Measurements from ENCODE around the gene GAPDH.

GAPDH gene

DNA sequence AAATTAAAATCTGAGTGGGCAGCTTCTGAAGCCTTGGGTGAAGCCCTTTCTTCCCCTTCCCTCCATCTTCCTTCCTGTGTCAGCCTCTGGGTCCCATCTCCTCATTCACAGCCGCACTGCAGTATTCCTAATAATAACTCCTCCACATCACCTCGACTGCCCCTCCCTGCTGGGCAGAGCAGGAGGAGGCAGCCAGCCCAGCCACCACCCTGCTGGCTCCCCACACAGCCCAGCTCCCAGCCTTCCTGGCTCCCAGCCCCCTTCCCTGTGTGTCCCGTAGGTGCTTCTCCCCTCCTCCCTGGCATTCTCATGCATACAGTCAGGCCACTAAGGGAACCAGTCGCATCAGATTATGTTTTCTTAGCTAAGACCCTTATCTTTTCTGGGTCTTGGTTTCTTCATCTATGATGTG, 17.8 kb downstream of the GAPDH start (continued):
- TF ChIP-seq ZNF530 (tag by site-specific recombination; IDR thresholded peaks at IDR 0.05; ENCODE audit: low read depth) (no peak), ZNF664 (tag by site-specific recombination; IDR thresholded peaks at IDR 0.05) (no peak), ZNF76 (tag by site-specific recombination; IDR thresholded peaks at IDR 0.05; ENCODE audit: borderline replicate concordance, low read depth) (no peak), ZNF670 (tag by site-specific recombination; IDR thresholded peaks at IDR 0.05; ENCODE audit: low read depth) (no peak)

DNA sequence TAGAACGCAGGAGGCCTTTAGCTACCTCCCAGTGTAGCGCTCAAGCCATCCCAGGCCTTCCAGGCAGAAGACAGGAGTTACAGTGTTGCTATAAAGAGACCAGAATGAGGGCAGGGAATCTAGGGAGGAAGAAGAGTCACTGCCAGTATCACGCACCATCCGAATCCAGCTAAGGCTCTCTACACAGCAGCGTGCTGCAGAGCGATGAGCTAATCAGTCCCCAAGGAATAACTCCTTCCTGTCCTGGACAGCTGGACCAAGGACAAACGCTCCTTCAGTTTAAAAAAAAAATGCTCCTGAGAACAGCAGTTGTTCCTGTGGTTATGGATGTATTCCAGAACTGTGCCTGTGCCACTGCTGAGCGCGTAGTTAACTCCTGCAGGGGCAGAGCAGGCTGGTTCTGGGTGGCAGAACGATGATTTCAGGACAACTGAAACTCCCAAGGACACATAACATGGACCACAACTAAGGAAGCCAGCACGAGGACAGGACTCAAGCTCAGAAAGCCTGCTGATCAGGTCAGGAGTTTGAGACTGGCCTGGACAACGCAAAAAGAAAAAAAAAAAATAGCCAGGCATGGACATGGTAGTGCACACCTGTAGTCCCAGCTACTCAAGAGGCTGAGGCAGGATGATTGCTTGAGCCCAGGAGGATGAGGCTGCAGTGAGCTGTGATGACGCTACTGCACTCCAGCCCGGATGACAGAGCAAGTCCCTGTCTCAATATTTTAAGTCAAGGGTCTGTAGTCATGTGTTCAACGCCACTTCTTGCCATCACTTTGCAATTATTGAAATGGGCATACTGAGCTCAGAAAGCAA, 18.9 kb downstream of the GAPDH start:
- Histone ChIP-seq H3K4me1 (ENCODE audit: control insufficient read depth, insufficient read depth, low read length) (peaks cover 18% of the 10 kb centered on the region), H3K36me3 (ENCODE audit: control insufficient read depth in 2 of 2, insufficient read depth in 1 of 2, low read length in 2 of 2) (peaks cover 15 to 64% of the 10 kb centered on the region in 2 experiments; a peak in 2 of 3 replicates), H3K4me3 (ENCODE audit: low read depth, low read length) (peak overlapping the region; percentile 13; the same call in 1 of the 2 replicates), H3K27ac (ENCODE audit: extremely low read depth, low read depth, low read length) (no peak overlapping the region), H3K9me3 (ENCODE audit: control insufficient read depth, insufficient read depth, low read depth, low read length) (no peaks in the 10 kb centered on the region)
- CTCF ChIA-PET, result interaction anchor here (0.5 to 4.5 kb wide), 17 partner anchors 9 to 273 kb away, joined by 3 to 51 read pairs (median 5); partner anchors contain the start of genes GAPDH and NOP2
- POLR2A ChIA-PET, result interaction anchor here (0.6 to 5.7 kb wide), 11 partner anchors 14 to 299 kb away, joined by 3 to 90 read pairs (median 4); partner anchors contain the start of genes GAPDH, MRPL51, NOP2 and USP5
- TF ChIP-seq, protein P1, sequence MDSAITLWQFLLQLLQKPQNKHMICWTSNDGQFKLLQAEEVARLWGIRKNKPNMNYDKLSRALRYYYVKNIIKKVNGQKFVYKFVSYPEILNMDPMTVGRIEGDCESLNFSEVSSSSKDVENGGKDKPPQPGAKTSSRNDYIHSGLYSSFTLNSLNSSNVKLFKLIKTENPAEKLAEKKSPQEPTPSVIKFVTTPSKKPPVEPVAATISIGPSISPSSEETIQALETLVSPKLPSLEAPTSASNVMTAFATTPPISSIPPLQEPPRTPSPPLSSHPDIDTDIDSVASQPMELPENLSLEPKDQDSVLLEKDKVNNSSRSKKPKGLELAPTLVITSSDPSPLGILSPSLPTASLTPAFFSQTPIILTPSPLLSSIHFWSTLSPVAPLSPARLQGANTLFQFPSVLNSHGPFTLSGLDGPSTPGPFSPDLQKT (IDR thresholded peaks at IDR 0.05; ENCODE audit: borderline replicate concordance, low read depth, low read length), result no peak
- TF ChIP-seq SCRT1 (tag by site-specific recombination; IDR thresholded peaks at IDR 0.05; ENCODE audit: borderline replicate concordance), result peak; percentile 68; the same call in 1 of the 2 replicates
- TF ChIP-seq, protein P2, sequence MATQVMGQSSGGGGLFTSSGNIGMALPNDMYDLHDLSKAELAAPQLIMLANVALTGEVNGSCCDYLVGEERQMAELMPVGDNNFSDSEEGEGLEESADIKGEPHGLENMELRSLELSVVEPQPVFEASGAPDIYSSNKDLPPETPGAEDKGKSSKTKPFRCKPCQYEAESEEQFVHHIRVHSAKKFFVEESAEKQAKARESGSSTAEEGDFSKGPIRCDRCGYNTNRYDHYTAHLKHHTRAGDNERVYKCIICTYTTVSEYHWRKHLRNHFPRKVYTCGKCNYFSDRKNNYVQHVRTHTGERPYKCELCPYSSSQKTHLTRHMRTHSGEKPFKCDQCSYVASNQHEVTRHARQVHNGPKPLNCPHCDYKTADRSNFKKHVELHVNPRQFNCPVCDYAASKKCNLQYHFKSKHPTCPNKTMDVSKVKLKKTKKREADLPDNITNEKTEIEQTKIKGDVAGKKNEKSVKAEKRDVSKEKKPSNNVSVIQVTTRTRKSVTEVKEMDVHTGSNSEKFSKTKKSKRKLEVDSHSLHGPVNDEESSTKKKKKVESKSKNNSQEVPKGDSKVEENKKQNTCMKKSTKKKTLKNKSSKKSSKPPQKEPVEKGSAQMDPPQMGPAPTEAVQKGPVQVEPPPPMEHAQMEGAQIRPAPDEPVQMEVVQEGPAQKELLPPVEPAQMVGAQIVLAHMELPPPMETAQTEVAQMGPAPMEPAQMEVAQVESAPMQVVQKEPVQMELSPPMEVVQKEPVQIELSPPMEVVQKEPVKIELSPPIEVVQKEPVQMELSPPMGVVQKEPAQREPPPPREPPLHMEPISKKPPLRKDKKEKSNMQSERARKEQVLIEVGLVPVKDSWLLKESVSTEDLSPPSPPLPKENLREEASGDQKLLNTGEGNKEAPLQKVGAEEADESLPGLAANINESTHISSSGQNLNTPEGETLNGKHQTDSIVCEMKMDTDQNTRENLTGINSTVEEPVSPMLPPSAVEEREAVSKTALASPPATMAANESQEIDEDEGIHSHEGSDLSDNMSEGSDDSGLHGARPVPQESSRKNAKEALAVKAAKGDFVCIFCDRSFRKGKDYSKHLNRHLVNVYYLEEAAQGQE (tag by site-specific recombination; IDR thresholded peaks at IDR 0.05), result no peak
- TF ChIP-seq, protein P3, sequence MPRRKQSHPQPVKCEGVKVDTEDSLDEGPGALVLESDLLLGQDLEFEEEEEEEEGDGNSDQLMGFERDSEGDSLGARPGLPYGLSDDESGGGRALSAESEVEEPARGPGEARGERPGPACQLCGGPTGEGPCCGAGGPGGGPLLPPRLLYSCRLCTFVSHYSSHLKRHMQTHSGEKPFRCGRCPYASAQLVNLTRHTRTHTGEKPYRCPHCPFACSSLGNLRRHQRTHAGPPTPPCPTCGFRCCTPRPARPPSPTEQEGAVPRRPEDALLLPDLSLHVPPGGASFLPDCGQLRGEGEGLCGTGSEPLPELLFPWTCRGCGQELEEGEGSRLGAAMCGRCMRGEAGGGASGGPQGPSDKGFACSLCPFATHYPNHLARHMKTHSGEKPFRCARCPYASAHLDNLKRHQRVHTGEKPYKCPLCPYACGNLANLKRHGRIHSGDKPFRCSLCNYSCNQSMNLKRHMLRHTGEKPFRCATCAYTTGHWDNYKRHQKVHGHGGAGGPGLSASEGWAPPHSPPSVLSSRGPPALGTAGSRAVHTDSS (tag by site-specific recombination; IDR thresholded peaks at IDR 0.05), result peak; percentile 56
- TF ChIP-seq ZNF843 (tag by site-specific recombination; IDR thresholded peaks at IDR 0.05), result no peak
- no peak for TF ChIP-seq KLF1 (tag by site-specific recombination; IDR thresholded peaks at IDR 0.05)
- no peak for TF ChIP-seq ZFP69B (tag by site-specific recombination; IDR thresholded peaks at IDR 0.05)
- peak; percentile 82 for TF ChIP-seq OSR2 (tag by site-specific recombination; IDR thresholded peaks at IDR 0.05)
- no peak for TF ChIP-seq EGR2 (tag by site-specific recombination; IDR thresholded peaks at IDR 0.05; ENCODE audit: low read depth)
- no peak for TF ChIP-seq ZNF701 (tag by site-specific recombination; IDR thresholded peaks at IDR 0.05)
- TF ChIP-seq ZNF223 (tag by site-specific recombination; IDR thresholded peaks at IDR 0.05), result peak; percentile 79
- TF ChIP-seq ZNF626 (tag by site-specific recombination; IDR thresholded peaks at IDR 0.05), result no peak
- 0 out of 2 replicates have a peak, but pooled peaks have one; percentile 5 for TF ChIP-seq ZNF76 (tag by site-specific recombination; IDR thresholded peaks at IDR 0.05; ENCODE audit: borderline replicate concordance, low read depth)
- TF ChIP-seq ZEB2 (tag by site-specific recombination; IDR thresholded peaks at IDR 0.05), result peak; percentile 40; the same call in 1 of the 2 replicates
- no peak for TF ChIP-seq HOXC10 (CRISPR knock-in tag; IDR thresholded peaks at IDR 0.05)
- TF ChIP-seq ZNF549 (tag by site-specific recombination; IDR thresholded peaks at IDR 0.05), result no peak
- peak; percentile 41; the same call in 1 of the 2 replicates for TF ChIP-seq ZNF629 (tag by site-specific recombination; IDR thresholded peaks at IDR 0.05)
- TF ChIP-seq ZBTB17 (tag by site-specific recombination; IDR thresholded peaks at IDR 0.05), result peak; percentile 67
- TF ChIP-seq ZNF621 (tag by site-specific recombination; IDR thresholded peaks at IDR 0.05), result no peak
- TF ChIP-seq ZNF426 (tag by site-specific recombination; IDR thresholded peaks at IDR 0.05), result no peak
- no peak for TF ChIP-seq ZNF664 (tag by site-specific recombination; IDR thresholded peaks at IDR 0.05)
- peak; percentile 78 for TF ChIP-seq ZIC2 (tag by site-specific recombination; IDR thresholded peaks at IDR 0.05)
- no peak for TF ChIP-seq ZNF670 (tag by site-specific recombination; IDR thresholded peaks at IDR 0.05; ENCODE audit: low read depth)
- TF ChIP-seq ZBTB8A (tag by site-specific recombination; IDR thresholded peaks at IDR 0.05), result no peak
- TF ChIP-seq ZSCAN16 (tag by site-specific recombination; IDR thresholded peaks at IDR 0.05), result 0 out of 2 replicates have a peak, but pooled peaks have one; percentile 32
- TF ChIP-seq, protein P4, sequence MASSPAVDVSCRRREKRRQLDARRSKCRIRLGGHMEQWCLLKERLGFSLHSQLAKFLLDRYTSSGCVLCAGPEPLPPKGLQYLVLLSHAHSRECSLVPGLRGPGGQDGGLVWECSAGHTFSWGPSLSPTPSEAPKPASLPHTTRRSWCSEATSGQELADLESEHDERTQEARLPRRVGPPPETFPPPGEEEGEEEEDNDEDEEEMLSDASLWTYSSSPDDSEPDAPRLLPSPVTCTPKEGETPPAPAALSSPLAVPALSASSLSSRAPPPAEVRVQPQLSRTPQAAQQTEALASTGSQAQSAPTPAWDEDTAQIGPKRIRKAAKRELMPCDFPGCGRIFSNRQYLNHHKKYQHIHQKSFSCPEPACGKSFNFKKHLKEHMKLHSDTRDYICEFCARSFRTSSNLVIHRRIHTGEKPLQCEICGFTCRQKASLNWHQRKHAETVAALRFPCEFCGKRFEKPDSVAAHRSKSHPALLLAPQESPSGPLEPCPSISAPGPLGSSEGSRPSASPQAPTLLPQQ (tag by site-specific recombination; IDR thresholded peaks at IDR 0.05), result no peak
- TF ChIP-seq ZNF600 (tag by site-specific recombination; IDR thresholded peaks at IDR 0.05), result peak; percentile 100
